HG02571 (cell line): ENCODE data around the gene RBM47.
"Not testable (repeated sequence)": the region's sequence is repeated elsewhere in the genome, so short reads cannot be mapped to it uniquely, and the experiment has no call there.

Source experiments
- ATAC-seq: cut with Tn5 transposase; IDR thresholded peaks from one replicate; pipeline ENCODE4 v1.9.1; 2021; ENCODE audit warnings: mild to moderate bottlenecking, moderate library complexity; ENCODE audit not compliant: unreplicated experiment

Gene RBM47

GRCh38 chr4:40418430-40419230 is 211.0 kb downstream of the RBM47 start:
- no peak for ATAC-seq

GRCh38 chr4:40417941-40418340 is 211.7 kb downstream of the RBM47 start:
- no peak for ATAC-seq

GRCh38 chr4:40414673-40415072 is 215.0 kb downstream of the RBM47 start:
- no peak for ATAC-seq

- no peak for ATAC-seq
These were observed 216.5 kb downstream of the RBM47 start for GRCh38 chr4:40412866-40413795.

GRCh38 chr4:40412388-40412787 is 217.3 kb downstream of the RBM47 start:
- ATAC-seq, result no peak

DNA sequence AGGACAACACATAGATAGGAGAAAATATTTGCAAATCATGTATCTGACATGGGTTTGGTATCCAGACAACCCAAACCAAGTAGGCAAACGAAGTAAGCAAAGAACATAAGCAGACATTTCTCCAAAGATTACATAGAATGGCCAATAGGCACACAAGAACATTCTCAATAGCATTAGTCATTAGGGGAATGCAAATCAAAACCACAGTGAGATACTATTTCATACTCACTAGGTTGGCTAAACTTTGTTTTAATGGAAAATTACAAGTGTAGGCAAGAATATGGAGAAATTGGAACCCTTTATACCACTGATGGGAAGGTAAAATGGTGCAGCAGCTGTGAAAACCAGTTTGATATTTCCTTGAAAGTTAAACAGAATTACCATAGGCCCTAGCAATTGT is 219.8 kb downstream of the RBM47 start:
- no peak for ATAC-seq

DNA sequence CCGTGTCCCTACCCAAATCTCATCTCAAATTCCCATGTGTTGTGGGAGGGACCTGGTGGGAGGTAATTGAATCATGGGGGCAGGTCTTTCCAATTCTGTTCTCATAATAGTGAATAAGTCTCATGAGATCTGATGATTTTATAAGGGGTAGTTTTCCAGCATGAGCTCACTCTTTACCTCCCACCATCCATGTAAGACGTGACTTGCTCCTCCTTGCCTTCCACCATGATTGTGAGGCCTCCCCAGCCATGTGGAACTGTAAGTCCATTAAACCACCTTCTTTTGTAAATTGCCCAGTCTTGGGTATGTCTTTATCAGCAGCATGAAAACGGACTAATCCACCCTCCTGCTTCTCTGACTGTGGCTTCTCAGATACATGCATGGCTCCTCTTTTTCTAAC is 222.2 kb downstream of the RBM47 start:
- not testable (repeated sequence) for ATAC-seq

DNA sequence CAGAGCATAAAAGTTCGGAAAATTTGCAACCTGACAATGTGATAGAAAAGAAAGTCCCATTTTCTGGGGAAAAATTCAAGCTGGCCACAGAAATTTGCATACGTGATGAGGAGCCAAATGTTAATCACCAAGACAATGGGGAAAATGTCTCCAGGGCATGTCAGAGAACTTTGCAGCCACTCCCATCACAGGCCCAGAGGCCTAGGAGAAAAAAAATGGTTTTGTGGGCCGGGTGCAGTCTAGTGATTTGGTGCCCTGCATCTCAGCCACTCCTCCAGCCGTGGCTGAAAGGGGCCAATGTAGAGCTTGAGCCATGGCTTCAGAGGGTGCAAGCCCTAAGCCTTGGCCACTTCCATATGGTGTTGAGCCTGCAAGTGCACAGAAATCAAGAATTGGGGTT is 223.3 kb downstream of the RBM47 start:
- no peak for ATAC-seq

DNA sequence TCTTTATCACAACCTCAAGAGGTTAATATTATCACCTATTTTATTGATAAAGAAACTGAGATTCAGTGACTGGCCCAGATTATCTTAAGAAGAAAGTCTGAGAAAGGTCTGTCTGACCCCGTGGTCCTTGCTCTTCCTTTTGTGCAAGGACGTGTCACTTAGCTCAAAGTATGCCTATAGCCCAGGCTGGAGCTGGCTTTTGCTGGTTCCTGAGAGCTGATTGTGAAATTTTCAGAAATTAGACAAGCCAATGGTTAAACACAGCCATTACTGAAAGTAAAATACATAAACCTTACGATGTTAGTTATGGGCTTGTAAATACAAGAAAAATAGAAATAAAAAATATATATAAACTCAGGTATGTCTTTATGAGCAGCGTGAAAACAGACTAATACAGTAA is 224.5 kb downstream of the RBM47 start:
- no peak for ATAC-seq

DNA sequence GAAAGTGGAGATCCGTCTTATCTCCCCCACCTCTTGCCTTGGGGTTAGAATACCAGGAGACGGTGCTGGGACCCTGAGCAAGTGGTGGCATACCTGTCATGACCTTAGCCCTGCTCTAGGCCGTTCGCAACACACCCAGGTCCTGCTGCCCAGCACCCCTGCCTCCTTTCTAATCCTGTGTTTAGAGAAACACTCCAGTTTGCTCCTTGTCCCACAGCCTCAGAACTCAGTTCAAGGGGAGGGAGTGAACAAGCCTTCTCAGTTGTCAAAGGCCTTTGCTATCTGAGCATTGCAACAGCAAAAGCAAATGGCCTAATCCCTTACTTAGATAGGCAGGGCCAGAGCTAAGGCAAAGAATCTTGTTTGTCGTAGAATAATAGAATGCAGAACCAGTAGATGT is 226.6 kb downstream of the RBM47 start:
- no peak for ATAC-seq

GRCh38 chr4:40402556-40402955 is 227.1 kb downstream of the RBM47 start:
- ATAC-seq, result no peak

- ATAC-seq, result no peak
These were observed 228.0 kb downstream of the RBM47 start for GRCh38 chr4:40401631-40402030.

GRCh38 chr4:40401096-40401495 is 228.6 kb downstream of the RBM47 start:
- ATAC-seq, result no peak

GRCh38 chr4:40399578-40399977 is 230.1 kb downstream of the RBM47 start:
- ATAC-seq, result no peak

- ATAC-seq, result no peak
These were observed 233.5 kb downstream of the RBM47 start for GRCh38 chr4:40395908-40396793.

DNA sequence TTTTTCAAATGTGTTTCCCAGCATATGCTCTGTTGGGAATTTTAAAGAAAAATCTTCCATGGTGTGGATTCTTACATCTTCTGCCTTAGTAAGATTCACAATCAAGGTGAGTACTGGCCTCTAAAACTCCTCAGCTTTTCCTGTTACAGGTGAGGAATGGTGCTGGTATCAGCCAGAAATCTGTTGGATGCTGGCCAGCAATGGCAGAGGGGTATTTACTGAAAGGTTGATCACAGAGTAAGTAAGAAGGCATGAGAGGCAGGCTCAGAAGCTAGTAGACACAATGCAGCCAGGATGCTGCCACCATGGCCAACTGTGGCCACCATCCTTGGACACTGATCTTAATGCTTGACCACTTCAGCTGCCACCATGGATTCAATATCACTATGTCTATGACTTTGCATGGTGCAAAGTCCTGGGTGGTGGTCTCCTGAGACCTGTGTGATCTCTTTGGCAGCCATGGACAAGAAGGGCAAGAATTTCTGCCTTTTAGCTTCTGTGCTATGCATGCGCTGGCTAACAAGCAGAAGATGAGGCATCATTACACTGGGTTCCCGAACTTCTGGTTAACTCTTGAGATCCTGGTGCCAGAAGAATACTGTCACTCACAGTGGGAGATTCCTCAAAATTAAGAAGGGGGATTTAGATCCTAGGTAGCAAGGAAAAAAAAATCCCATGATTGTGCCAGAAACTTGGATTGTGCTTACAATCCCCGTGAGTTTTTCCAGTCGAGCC is 234.3 kb downstream of the RBM47 start:
- no peak for ATAC-seq

DNA sequence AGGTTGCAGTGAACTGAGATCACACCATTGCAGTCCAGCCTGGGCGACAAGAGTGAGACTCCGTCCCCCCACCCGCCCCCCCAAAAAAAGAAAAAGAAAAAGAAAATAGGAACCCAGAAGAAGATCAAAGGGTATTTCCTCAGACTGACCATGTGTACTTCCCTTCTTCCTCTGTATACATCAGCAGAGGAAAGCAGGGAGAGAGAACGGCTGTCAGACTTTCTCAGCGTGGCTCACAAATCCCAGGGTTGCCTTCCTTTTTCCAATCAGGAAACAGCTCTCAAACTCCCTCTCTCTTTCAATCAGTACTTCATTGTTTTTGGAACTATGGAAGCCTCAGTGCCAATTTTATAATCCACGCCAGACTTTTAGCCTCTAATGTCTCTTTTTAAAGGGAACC is 235.4 kb downstream of the RBM47 start:
- ATAC-seq, result no peak

DNA sequence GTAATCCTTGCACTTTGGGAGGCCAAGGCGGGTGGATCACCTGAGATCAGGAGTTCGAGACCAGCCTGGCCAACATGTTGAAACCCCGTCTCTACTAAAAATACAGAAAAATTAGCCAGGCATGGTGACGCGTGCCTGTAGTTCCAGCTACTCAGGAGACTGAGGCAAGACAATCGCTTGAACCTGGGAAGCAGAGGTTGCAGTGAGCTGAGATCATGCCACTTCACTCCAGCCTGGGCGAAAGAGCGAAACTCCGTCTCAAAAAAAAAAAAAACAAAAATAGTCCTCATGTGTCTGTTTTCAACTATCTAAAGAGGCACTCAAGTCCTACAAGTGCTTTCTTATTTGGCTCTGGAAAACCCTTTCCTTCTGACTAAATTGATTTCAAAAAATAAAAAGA is 237.4 kb downstream of the RBM47 start:
- not testable (repeated sequence) for ATAC-seq

- no peak for ATAC-seq
These were observed 239.7 kb downstream of the RBM47 start for GRCh38 chr4:40389986-40390385.

DNA sequence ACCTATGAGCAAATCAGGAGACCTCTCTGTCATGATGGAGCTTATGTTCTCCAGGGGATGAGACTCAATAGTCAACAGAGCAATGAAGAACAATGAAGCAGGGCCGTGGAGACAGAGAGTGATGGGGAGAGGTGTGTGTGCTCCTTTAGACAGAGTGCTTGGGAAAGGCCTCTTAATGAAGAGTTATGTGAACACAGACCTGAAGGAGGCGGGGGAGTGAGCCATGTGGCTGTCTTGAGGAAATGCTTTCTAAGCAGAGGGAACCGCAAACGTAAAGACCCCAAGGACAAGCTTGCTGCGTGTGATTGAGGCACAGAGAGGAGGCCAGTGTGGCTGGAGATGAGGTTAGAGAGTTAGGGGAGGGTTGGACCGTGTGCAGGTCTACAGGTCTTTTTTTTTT is 241.4 kb downstream of the RBM47 start:
- ATAC-seq, result no peak
